GM19328 (cell line): ENCODE measurements around the gene KCNA4.
"Not testable (repeated sequence)": the region's sequence is repeated elsewhere in the genome, so short reads cannot be mapped to it uniquely, and the experiment has no call there.

ENCODE experiments used
- ATAC-seq: cut with Tn5 transposase; IDR thresholded peaks from one replicate; pipeline ENCODE4 v1.9.1; 2021; ENCODE audit warnings: mild to moderate bottlenecking, moderate library complexity; ENCODE audit not compliant: unreplicated experiment

Gene KCNA4

DNA sequence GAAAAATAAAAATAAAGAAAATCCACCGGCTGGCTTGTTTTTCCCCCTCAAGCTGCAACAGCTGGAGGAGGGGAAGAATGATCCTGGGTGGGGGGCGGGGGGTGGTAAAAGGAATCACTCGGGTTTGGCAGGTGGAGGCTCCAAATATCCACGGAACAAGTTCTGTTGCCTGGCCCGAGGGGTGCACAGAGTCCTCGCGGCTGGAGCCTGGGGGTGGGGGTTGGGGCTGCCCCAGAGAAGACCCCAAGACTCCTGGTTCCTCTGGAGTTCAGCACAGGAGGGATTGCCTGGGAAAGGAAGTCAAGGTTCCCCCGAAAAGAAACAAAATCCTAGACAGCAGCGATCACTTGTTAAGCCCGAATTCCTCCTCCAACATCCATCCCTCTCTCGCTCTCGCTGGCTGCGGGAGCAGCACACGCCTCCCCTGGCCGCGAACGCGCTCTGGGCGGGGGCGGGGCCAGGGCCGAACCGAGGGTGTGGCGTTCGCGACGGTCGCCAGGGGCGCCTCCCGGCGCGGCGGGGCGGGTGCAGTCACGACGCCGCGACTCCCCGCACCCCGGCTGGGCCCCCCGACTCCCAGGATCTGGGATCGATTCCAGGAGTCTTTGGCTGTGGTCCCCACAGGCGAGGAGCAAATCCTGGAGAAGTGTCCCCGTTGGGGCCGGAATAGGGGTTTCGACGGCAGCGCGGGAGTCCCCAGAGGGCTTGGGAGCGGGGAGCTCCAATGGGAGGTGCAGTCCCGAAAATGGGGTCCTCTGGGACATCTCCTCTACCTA is at the start of gene KCNA4:
Gene KCNA4, minus strand, starts transcription at position 443 of the 776 bp plus-strand sequence. CDS start 4,352 bp downstream, outside the sequence.
- ATAC-seq: no peak

DNA sequence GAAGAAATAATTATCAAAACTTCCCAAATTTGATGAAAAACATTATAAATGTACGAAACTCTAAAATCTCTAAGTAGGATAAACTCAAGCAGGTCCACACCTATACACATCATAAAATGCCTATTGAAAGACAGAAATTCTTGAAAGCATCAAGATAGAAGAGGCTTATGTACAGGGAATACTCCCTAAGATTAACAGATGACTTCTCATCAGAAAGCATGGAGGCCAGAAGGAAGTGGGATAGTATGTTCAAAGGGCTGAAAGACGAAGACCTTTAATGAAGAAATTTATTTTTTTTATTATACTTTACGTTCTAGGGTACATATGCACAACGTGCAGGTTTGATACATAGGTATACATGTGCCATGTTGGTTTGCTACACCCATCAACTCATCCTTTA is 45.3 kb upstream of the KCNA4 start:
- no peak for ATAC-seq

DNA sequence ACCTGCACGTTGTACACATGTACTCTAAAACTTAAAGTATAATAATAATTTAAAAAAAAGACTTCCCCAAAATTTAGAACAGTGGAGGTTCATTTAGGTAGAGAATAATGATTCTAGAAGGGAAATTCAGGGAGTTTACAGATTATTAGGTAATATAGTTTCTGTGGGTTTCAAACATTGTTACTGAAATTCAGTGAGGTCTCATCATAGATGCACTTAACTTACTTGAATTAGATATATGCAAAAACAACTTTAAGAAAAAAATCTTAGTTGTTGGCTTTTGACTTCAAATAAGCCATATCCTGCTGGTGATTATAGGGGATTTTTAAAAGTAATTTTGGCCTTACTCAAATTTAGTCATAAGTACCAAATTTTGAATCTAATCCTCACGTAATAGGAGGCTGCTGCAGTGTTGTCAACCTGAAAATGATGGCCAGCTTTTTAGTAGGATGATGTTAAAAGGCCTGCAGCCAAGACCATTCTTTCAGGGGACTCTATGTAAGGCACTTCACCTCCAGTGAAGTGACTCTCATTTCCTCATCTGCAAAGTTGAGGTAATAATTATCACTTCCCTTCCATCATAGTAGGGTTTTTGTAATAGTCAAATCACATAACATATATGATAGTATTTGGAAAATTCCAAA is 42.5 kb upstream of the KCNA4 start:
- ATAC-seq: no peak

DNA sequence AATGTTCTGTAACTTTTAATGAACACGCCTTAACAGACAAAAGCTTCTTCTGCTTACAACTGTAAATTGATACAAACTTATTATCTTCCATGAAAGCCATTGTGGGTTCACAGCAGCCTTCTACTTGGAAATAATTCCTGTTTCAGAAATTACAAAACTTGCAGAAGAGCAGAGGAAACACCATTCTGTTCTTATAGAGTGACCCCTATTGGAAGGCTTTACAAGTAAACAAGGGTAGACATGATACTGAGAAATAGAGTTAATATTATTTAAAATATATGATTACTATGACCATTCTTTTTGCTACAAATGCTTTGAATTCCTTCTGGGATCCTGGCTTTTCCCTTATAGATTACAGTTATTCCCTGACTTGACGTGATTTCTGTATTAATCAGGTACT is 32.4 kb upstream of the KCNA4 start:
- no peak for ATAC-seq

DNA sequence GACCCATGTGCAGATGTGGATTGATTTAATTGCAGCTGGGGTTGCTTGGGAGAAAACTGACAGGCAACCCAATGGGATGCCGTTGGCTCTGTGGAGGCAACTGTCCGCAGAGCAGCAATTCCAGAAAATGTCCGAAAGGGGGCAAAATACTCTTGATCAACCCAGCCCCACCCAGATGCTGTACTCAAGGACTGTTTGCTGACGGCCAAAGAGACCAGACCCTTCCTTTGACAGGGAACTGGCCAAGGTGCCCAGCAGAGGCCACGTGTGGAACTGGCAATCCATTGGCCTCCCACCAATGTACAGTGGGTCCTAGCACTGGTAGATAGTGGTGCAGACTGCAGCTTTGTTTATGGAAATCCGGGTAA is 29.7 kb upstream of the KCNA4 start:
- no peak for ATAC-seq

- ATAC-seq: no peak
Observed at GRCh38 chr11:30045921-30046577, 29.2 kb upstream of the KCNA4 start.

DNA sequence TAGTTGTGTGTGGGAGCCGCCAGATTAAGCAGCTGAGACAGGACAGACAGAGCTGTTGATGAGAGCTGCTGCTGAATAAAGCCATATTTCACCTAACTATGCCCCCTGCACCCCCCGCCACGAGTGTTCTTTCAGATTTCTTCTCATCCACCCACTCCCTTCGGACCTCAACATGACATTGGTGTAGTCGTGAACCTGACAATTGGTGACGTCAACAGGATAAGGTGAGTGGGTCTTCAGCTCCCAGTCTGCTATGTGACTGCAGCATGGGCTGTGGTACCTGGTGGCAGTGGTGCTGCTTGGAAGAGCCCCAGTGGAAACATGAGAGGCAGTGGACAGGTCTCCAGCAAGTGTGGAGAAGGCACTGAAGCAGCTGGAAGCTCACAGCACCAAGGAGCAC is 28.3 kb upstream of the KCNA4 start:
- no peak for ATAC-seq

- no peak for ATAC-seq
Observed at GRCh38 chr11:30041171-30041570, 24.3 kb upstream of the KCNA4 start.

DNA sequence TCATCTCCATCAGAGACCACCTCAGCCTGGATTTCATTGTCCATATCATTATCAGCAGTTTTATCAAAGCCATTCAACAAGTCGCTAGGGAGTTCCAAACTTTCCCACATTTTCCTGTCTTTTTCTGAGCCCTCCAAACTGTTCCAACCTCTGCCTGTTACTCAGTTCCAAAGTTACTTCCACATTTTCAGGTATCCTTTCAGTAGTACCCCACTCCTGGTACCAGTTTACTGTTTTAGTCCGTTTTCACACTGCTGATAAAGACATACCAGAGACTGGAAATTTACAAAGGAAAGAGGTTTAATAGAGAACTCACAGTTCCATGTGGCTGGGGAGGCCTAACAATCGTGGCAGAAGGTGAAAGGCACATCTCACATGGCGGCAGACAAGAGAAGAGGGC is 17.9 kb upstream of the KCNA4 start:
- ATAC-seq: not testable (repeated sequence)

GRCh38 chr11:30034166-30034565 is 17.3 kb upstream of the KCNA4 start:
- not testable (repeated sequence) for ATAC-seq

- ATAC-seq: no peak
Observed at GRCh38 chr11:30025396-30026139, 8.7 kb upstream of the KCNA4 start.

GRCh38 chr11:30023074-30023473 is 6.2 kb upstream of the KCNA4 start:
- no peak for ATAC-seq

- no peak for ATAC-seq
Observed at GRCh38 chr11:30019481-30019880, 2.7 kb upstream of the KCNA4 start.

DNA sequence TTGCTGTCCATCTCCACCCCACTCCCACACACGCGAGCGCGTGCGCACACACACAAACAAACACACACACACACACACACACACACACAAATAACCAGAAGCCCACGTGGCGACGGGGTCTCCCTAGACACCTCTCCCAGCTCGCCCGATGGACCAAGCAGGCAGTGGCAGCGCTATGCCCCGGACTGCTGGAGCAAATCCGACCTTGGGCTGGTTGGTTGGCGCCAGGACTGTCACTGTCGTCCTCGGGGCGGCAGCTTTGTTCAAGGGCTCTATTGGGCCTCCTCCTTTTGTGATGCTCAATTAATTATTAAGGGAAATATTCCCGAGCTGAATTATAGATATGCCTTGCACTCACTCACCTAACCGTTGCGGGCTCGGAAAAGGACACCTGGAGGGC is 1.7 kb upstream of the KCNA4 start:
- no peak for ATAC-seq

GRCh38 chr11:30017445-30017895 is 640 bp upstream of the KCNA4 start:
- ATAC-seq: no peak

- ATAC-seq: no peak
Observed at GRCh38 chr11:30015725-30016412, 961 bp downstream of the KCNA4 start.

DNA sequence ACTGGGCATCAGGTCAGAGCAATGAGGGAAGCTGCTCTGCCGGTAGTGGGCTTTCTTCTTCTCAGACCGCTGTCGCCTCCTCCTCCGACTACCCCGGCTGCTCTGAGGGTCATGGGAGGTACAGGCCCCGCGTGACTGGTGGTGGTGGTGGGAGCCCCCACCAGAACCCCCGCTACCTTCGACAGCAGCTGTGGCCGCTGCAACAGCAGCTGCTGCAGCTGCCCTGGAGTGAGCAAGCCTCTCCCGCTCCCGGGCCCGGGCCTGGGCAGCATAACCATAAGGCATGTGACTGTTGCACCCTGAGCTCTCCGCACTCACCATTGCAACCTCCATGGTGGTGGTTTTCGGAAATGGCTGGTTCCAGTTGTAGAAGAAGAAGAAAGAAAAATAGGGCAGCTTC is 4.5 kb downstream of the KCNA4 start:
- ATAC-seq: no peak

- ATAC-seq: no peak
Observed at GRCh38 chr11:30009060-30009459, 7.8 kb downstream of the KCNA4 start.

DNA sequence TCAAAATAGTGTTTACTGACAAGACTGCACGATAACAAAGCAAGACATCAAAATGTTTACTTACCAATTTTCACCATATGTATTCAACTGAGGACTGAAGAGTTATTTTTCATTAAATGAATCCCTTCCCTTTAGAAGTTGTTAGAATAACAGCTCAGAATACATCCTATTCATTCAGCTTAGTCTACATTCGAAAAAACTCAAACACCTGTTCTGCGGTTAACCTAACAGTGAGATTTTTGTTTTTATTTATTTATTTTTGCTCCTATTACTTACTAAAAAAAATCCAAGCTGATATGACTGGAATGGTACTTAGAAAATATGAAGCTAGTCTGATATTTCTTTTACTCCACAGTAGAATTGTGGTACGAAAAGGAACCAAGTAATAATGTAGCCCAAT is 10.0 kb downstream of the KCNA4 start:
- no peak for ATAC-seq

GRCh38 chr11:30002157-30002785 is 14.6 kb downstream of the KCNA4 start:
- no peak for ATAC-seq
